HEK293T (cell line): ENCODE data around the gene PBX4.

Source experiments
- CTCF ChIA-PET: fragments of 350-600 bp; formaldehyde crosslinking; extraction: SDS; loops from one replicate; lab custom pipeline; 2021; ENCODE audit warnings: antibody characterized with exemption, inconsistent platforms; lab: Yijun Ruan, JAX
- POLR2A ChIA-PET: fragments of 350-600 bp; formaldehyde crosslinking; extraction: SDS; loops from one replicate; lab custom pipeline; 2020; ENCODE audit warnings: antibody characterized with exemption, inconsistent platforms; lab: Yijun Ruan, JAX
- DNase-seq: peaks from one replicate; pipeline ENCODE4 v3.0.0; 2012; ENCODE audit warnings: mixed read lengths; ENCODE audit errors: extremely low spot score
- ARNT ChIP-seq: fragments of 450-650 bp; IDR thresholded peaks from 2 replicates; pipeline ENCODE4 v1.6.1; 2017; ENCODE audit warnings: mild to moderate bottlenecking
- BHLHE40 ChIP-seq: fragments of 450-650 bp; IDR thresholded peaks from 2 replicates; pipeline ENCODE4 v1.6.1; 2016; ENCODE audit warnings: mild to moderate bottlenecking, moderate library complexity, borderline replicate concordance
- CTBP1 ChIP-seq: fragments of 450-650 bp; IDR thresholded peaks from 2 replicates; pipeline ENCODE4 v1.6.1; 2016; ENCODE audit warnings: borderline replicate concordance
- ELF4 ChIP-seq: fragments of 450-650 bp; IDR thresholded peaks from 2 replicates; pipeline ENCODE4 v1.6.1; 2017; ENCODE audit warnings: antibody characterized with exemption
- FOXA1 ChIP-seq: fragments of 450-650 bp; IDR thresholded peaks from 2 replicates; pipeline ENCODE4 v1.6.1; 2016; ENCODE audit warnings: mild to moderate bottlenecking
- FOXK2 ChIP-seq: fragments of 450-650 bp; IDR thresholded peaks from 2 replicates; pipeline ENCODE4 v1.6.1; 2016; ENCODE audit warnings: mild to moderate bottlenecking
- FOXM1 ChIP-seq: fragments of 450-650 bp; IDR thresholded peaks from 2 replicates; pipeline ENCODE4 v1.6.1; 2017; ENCODE audit warnings: mild to moderate bottlenecking, borderline replicate concordance
- HDGF ChIP-seq: fragments of 450-650 bp; IDR thresholded peaks from 2 replicates; pipeline ENCODE4 v1.6.1; 2017; ENCODE audit warnings: antibody characterized with exemption, borderline replicate concordance
- L3MBTL2 ChIP-seq: fragments of 450-650 bp; conservative IDR thresholded peaks from 2 replicates; pipeline ENCODE4 v1.6.1; 2016; ENCODE audit warnings: mild to moderate bottlenecking
- LEF1 ChIP-seq: fragments of 450-650 bp; IDR thresholded peaks from 2 replicates; pipeline ENCODE4 v1.6.1; 2017; ENCODE audit warnings: mild to moderate bottlenecking, borderline replicate concordance
- NFRKB ChIP-seq: fragments of 450-650 bp; IDR thresholded peaks from 2 replicates; pipeline ENCODE4 v1.6.1; 2016; ENCODE audit warnings: mild to moderate bottlenecking, moderate library complexity
- SP1 ChIP-seq: fragments of 450-650 bp; IDR thresholded peaks from 2 replicates; pipeline ENCODE4 v1.6.1; 2017
- SUZ12 ChIP-seq: fragments of 450-650 bp; IDR thresholded peaks from 2 replicates; pipeline ENCODE4 v1.6.1; 2016; ENCODE audit warnings: mild to moderate bottlenecking
- TARDBP ChIP-seq: fragments of 450-650 bp; IDR thresholded peaks from 2 replicates; pipeline ENCODE4 v1.6.1; 2016
- ZNF384 ChIP-seq: fragments of 450-650 bp; IDR thresholded peaks from 2 replicates; pipeline ENCODE4 v1.6.1; 2016
- TF ChIP-seq, protein P1 (sequence below): fragments of 450-650 bp; IDR thresholded peaks from 2 replicates; pipeline ENCODE4 v1.6.1; 2016

Gene PBX4

DNA sequence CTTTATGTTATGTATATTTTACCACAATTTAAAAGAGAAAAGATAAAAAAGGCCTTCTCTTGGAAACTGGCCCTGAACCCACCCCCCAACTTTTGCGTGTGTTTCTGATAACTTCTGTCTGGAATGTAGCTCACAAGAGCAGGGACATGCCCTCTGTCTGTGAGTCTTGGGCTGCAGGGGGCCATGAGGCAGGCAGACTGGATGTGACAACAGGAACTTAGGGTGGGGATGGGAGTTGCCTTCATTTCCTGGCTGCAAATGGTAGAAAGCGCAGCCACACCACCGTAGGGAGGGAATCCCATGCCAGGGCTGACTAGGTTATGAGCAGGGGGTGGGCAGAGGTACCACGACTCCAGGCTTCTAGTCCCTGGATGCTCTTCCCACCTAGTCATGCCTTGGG is 58.6 kb downstream of the PBX4 start:
- CTCF ChIA-PET: interaction anchor here (0.6 to 1.0 kb wide), 4 partner anchors 23 to 623 kb away, joined by 3 to 4 read pairs (median 3); no protein-coding TSS in a partner anchor
- no peak for TF ChIP-seq LEF1
- TF ChIP-seq CTBP1: no peak
- no peak for TF ChIP-seq TARDBP
- TF ChIP-seq NFRKB: no peak
- no peak for TF ChIP-seq FOXA1
- no peak for TF ChIP-seq SP1
- TF ChIP-seq HDGF: no peak
- TF ChIP-seq SUZ12: no peak
- TF ChIP-seq FOXM1: no peak
- TF ChIP-seq ZNF384: no peak
- no peak for TF ChIP-seq ARNT
- TF ChIP-seq, protein P1, sequence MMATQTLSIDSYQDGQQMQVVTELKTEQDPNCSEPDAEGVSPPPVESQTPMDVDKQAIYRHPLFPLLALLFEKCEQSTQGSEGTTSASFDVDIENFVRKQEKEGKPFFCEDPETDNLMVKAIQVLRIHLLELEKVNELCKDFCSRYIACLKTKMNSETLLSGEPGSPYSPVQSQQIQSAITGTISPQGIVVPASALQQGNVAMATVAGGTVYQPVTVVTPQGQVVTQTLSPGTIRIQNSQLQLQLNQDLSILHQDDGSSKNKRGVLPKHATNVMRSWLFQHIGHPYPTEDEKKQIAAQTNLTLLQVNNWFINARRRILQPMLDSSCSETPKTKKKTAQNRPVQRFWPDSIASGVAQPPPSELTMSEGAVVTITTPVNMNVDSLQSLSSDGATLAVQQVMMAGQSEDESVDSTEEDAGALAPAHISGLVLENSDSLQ: no peak
- no peak for TF ChIP-seq ELF4
- no peak for DNase-seq
- POLR2A ChIA-PET: no interaction called here

DNA sequence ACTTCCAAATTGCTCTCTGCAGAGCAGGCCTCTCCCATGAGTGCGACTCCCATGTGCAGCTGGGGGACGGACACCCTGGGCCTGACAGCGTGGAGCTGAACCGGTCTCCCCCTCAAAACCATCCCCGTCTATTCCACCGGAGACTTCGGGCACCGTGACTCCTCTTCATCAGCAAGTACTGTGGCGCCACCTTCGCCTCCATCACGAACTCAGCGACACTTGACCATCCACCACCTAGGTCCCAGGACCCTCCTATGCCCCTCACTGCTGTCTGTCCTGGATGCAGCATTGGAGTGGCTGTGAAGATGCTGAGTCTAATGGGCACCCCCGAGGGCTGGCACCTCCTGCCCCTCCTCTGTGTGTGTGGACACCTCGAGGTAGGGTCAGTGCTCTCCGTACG is 59.9 kb downstream of the PBX4 start:
- CTCF ChIA-PET: no interaction called here

DNA sequence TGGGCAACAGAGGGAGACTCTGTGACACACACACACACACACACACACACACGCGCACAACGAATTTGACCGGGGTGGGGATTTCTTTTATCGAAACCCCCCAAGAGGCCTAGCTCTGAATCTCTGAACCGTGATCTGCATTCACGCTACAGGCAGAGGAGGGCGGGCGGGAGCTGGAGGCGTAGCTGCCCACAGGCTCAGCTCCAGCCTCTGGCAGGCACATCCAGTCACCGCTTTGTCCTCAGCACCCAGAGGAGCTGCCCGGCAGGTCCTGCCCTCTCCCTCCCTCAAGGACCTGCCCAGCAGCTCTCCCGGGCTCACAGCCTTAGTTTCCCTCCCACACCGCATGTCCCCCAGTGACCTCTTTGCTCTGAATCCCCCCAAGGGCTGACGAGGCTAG is 60.4 kb downstream of the PBX4 start:
- ChIA-PET CTCF (no interaction called here), POLR2A (no interaction called here)
- no peak for DNase-seq
- no peak for TF ChIP-seq ELF4
- TF ChIP-seq, protein P1: no peak
- TF ChIP-seq ZNF384: no peak
- TF ChIP-seq BHLHE40: no peak
- TF ChIP-seq FOXM1: no peak
- no peak for TF ChIP-seq L3MBTL2
- no peak for TF ChIP-seq CTBP1
- TF ChIP-seq NFRKB: no peak
- no peak for TF ChIP-seq LEF1
- no peak for TF ChIP-seq FOXA1

More for the DNA sequence above, 59.9 kb downstream of the PBX4 start:
- POLR2A ChIA-PET: no interaction called here
- TF ChIP-seq L3MBTL2: no peak
- no peak for TF ChIP-seq ELF4
- no peak for TF ChIP-seq TARDBP
- TF ChIP-seq CTBP1: no peak
- no peak for DNase-seq

DNA sequence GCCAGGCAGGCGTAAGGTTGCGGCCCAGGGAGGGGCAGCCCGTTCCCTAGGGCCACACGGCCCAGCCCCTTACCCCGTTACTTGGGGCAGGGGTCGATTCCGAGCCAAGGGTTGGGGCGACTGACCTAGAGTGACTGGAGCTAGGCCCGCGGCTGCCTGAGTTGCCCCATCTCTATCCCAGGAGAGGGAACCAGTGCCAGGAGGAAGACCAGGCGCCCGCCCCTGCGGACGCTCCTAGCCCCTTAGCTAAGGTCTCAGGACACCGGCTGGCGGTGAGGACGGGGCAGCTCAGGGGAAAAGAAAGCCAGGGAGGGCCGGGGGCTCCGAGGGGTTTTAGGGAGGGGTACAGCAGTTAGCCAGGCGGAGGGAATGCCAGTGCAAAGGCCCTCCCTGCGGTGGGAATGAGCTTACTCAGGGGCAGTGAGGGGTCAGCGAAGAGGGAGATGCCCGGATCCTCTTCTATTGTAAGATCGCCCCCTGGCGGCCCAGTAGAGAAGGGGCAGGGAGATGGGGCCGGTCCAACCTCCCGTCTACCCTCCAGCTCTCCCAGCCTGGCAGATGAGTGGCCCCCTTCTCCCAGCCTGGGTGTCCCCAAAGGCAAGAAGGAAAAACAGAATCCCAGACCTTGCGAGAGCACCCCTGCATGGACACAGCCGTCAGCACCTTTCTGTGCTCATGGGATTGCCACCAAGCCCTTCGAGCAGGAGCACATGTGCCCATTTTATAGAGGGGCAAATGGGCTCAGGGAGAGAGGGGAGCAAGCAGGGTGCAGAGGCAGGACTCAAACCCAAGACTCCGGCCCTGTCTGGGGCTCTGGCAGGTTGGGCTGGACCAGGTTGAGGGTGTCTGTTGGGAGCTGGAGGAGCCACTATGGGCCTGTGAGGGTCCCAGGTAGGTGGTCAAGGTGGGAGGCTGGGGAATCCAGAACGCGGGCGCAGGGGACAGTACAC is 64.1 kb downstream of the PBX4 start:
- CTCF ChIA-PET: interaction anchor here (0.6 to 5.1 kb wide), 14 partner anchors 9 to 321 kb away, joined by 3 to 40 read pairs (median 4); partner anchors contain the start of gene GMIP
- POLR2A ChIA-PET: interaction anchor here (0.7 to 1.1 kb wide), 2 partner anchors 22 to 38 kb away, joined by 3 to 6 read pairs; partner anchors contain the start of genes NDUFA13 and TSSK6
- TF ChIP-seq SUZ12: no peak
- TF ChIP-seq ZNF384: no peak
- no peak for TF ChIP-seq SP1
- TF ChIP-seq FOXA1: no peak
- no peak for TF ChIP-seq BHLHE40
- no peak for TF ChIP-seq LEF1
- TF ChIP-seq, protein P1: no peak
- TF ChIP-seq CTBP1: no peak
- TF ChIP-seq L3MBTL2: no peak
- TF ChIP-seq NFRKB: no peak
- TF ChIP-seq FOXM1: no peak
- no peak for TF ChIP-seq TARDBP
- DNase-seq: peak; percentile 85

DNA sequence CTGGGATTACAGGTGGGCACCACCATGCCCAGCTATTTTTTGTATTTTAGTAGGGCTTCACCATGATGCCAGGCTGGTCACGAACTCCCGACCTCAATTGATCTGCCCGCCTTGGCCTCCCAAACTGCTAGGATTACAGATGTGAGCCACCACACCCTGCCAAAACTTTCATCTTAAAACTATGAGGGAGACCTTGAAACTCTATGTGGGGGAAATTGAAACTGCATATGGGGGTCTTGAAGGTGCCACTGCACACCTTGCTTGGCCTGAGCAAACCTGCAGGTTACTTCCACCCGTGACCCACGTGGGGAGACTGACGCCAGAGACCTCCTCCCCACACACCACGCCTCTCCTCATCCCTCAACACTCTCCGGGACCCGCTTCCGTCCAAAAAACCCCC is 64.8 kb downstream of the PBX4 start:
- TF ChIP-seq BHLHE40 (no peak), ELF4 (no peak), HDGF (no peak), FOXM1 (no peak), LEF1 (no peak), FOXK2 (no peak)
- TF ChIP-seq, protein P1: no peak
- ChIA-PET CTCF (interaction anchor here (0.6 to 5.1 kb wide), 11 partner anchors 9 to 95 kb away, joined by 3 to 40 read pairs (median 4); partner anchors contain the start of gene GMIP), POLR2A (interaction anchor here (0.7 to 1.1 kb wide), 2 partner anchors 21 to 38 kb away, joined by 3 to 6 read pairs; partner anchors contain the start of genes NDUFA13 and TSSK6)
- DNase-seq: no peak

DNA sequence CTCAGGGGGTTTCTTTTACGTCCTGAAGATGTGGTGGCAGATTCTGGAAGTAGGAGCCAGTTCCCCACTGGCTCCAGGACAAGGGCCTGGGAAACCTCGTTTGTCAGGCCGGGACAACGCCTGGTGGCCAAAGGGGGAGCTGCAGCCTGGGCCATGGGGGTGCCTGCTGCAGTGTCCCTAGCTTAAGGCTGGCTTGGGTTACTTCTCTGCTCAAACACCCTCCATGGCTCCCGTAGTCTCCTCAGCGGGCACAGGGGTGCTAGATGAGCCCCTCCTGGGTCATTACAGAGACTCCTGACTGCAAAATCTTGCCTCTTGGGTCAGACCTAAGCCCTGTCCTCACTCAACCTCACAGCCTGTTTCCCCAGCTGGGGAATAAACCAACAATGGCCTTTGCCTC is 65.7 kb downstream of the PBX4 start:
- no peak for TF ChIP-seq SP1
- no peak for TF ChIP-seq FOXM1
- no peak for TF ChIP-seq ELF4
- TF ChIP-seq BHLHE40: no peak
- no peak for TF ChIP-seq L3MBTL2
- no peak for TF ChIP-seq CTBP1
- TF ChIP-seq SUZ12: no peak
- no peak for TF ChIP-seq TARDBP
- TF ChIP-seq ZNF384: no peak
- TF ChIP-seq ARNT: no peak
- no peak for TF ChIP-seq LEF1
- TF ChIP-seq, protein P1: no peak
- no peak for TF ChIP-seq FOXK2
- no peak for TF ChIP-seq FOXA1
- no peak for TF ChIP-seq HDGF
- no peak for TF ChIP-seq NFRKB
- DNase-seq: peak; percentile 76
- ChIA-PET CTCF (interaction anchor here (0.7 to 5.1 kb wide), 4 partner anchors 8 to 91 kb away, joined by 3 to 40 read pairs (median 4); partner anchors contain the start of gene GMIP), POLR2A (no interaction called here)
